ENCODE data around the gene TUFM.

The TUFM gene

DNA sequence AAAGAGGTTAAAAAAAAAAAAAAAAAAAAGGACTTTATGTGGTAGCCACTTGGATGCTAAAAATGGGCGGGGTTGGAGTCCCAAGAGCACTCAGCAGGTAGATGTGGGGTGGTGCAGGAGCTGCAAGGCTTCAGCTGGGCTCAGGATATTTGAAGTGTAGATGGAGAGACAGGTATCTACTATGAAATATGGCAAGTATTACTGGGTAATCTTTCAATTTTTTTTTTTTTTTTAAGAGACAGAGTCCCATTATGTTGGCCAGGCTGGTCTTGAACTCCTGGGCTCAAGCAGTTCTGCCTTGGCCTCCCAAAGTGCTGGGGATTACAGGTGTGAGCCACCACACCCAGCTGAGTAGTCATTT lies 7.6 kb downstream of the TUFM start:
- no peak for TF ChIP-seq CTCF (IDR thresholded peaks at IDR 0.05)

DNA sequence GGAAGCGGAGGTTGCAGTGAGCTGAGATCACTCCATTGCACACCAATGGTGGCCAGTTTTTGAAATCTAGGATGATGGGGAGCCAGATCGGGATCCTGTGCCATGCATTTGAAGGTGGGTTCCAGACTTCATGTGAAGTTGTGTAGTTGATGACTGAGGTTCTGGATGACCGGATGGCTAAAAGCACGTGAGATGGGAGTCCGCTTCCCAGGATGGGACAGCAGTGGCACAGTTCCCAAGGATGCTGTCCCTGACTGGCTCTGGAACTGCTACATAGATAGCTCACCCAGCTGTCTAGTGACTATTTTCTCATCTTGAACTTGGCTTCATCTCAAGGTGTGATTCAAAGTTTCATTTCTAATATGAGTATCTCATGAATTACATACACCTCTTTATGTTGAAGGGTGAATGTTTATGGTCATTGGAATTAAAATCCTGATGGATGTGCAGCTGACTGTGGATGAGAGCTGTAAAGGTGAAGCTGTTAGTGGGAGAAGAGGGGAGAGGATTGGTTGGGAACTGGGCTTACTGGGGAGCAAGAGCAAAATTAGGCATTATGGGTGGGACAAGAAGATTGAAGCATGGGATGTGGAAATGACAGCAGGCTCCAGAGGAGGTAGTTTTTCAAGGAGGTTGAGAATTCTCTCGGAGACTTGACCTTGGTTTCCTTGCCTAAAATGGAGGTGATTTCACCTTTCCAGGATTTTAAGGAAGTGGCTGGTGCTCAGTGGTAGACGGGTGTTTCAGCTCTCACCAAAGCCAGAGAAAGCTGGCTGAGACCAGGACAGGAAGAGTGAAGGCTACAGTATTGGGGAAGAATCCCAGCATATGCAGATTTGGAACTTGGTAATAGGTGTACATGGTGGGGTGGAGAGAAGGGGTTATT lies 8.2 kb downstream of the TUFM start:
- no peak for TF ChIP-seq CTCF (IDR thresholded peaks at IDR 0.05)

GRCh38 chr16:28836761-28837064 lies 9.4 kb downstream of the TUFM start:
- no peak for TF ChIP-seq CTCF (IDR thresholded peaks at IDR 0.05)

GRCh38 chr16:28835864-28836760 lies 10.0 kb downstream of the TUFM start:
- TF ChIP-seq CTCF (IDR thresholded peaks at IDR 0.05): no peak

GRCh38 chr16:28834873-28835863 lies 11.0 kb downstream of the TUFM start:
- TF ChIP-seq CTCF (IDR thresholded peaks at IDR 0.05): no peak

- no peak for TF ChIP-seq CTCF (IDR thresholded peaks at IDR 0.05)
Measured at GRCh38 chr16:28834349-28834748, 11.8 kb downstream of the TUFM start.

DNA sequence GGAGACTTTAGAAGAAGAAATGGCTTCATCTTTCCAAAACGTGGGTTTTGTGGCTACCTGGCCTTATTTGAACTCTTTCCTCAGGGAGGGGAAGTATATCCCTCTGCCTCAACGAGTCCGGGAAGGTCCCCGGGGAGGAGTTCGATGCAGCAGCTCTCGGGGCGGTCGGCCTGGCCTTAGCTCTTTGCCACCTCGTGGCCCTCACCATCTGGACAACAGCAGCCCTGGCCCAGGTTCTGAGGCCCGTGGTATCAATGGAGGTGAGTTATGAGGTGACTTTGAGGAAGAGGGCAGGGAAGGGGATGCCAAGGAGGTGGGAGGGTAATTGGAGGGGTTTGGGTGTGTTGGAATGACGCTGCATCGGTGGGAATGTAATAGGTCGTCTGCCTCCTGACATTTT lies 15.6 kb downstream of the TUFM start:
- TF ChIP-seq CTCF (IDR thresholded peaks at IDR 0.05): no peak

All from LNCAP (cell line).